H1 (cell line): ENCODE data around the gene CXXC4. TPM values are rescaled to one million over a fixed set of nuclear protein-coding genes. Genes with fewer than 3 reads are reported as not detected.

ENCODE experiments used
- BACH1 ChIP-seq: IDR thresholded peaks from 2 replicates; pipeline ENCODE4 v1.6.1; 2012; ENCODE audit warnings: low read length, improper control_type of control experiment
- CBX5 ChIP-seq: fragments of 300-800, 300-1000 bp; sonication (generic); IDR thresholded peaks from 2 replicates; pipeline ENCODE4 v1.7.1; 2016; ENCODE audit warnings: antibody characterized with exemption, low read length, low read depth
- CBX8 ChIP-seq: fragments of 300-800, 300-1000 bp; sonication (generic); IDR thresholded peaks from 2 replicates; pipeline ENCODE4 v1.7.1; 2016; ENCODE audit warnings: low read depth, low read length, borderline replicate concordance
- CEBPB ChIP-seq: IDR thresholded peaks from 2 replicates; pipeline ENCODE4 v1.6.1; 2012; ENCODE audit warnings: low read depth, low read length
- CHD1 ChIP-seq: IDR thresholded peaks from 2 replicates; pipeline ENCODE4 v1.6.1; 2012; ENCODE audit warnings: low read depth, low read length, improper control_type of control experiment
- EP300 ChIP-seq, 2 experiments: IDR thresholded peaks; 1 replicate in 1 of 2; 2 replicates in 1 of 2; pipeline ENCODE4 v1.6.1; 2011 to 2012; ENCODE audit warnings: low read depth in 2 of 2, low read length in 2 of 2, mild to moderate bottlenecking in 2 of 2, borderline replicate concordance in 1 of 2, inconsistent platforms in 1 of 2, moderate library complexity in 1 of 2
- GTF2F1 ChIP-seq: IDR thresholded peaks from 2 replicates; pipeline ENCODE4 v1.6.1; 2012; ENCODE audit warnings: low read depth, low read length, improper control_type of control experiment, borderline replicate concordance
- HDAC6 ChIP-seq: IDR thresholded peaks from one replicate; pipeline ENCODE4 v1.7.1; 2012; ENCODE audit warnings: low read depth, mild to moderate bottlenecking, inconsistent platforms, low read length, moderate library complexity
- KDM4A ChIP-seq: IDR thresholded peaks from one replicate; pipeline ENCODE4 v1.7.1; 2012; ENCODE audit warnings: low read depth, mild to moderate bottlenecking, moderate library complexity, low read length, inconsistent platforms; ENCODE audit not compliant: severe bottlenecking
- POLR2A ChIP-seq, 2 experiments: IDR thresholded peaks; 1 replicate in 1 of 2; 2 replicates in 1 of 2; pipeline ENCODE4 v1.6.1; 2011; ENCODE audit warnings: low read depth in 2 of 2, low read length in 2 of 2, mild to moderate bottlenecking in 2 of 2; ENCODE audit errors: control extremely low read depth in 1 of 2
- POLR2AphosphoS5 ChIP-seq: IDR thresholded peaks from 2 replicates; pipeline ENCODE4 v1.6.1; 2011; ENCODE audit warnings: low read depth, low read length
- RXRA ChIP-seq: IDR thresholded peaks from 2 replicates; pipeline ENCODE4 v1.6.1; 2011; ENCODE audit warnings: low read depth, mild to moderate bottlenecking, low read length, moderate library complexity; ENCODE audit not compliant: insufficient read depth
- SAP30 ChIP-seq: fragments of 300-600 bp; sonication (generic); IDR thresholded peaks from 2 replicates; pipeline ENCODE4 v1.7.1; 2012; ENCODE audit warnings: low read length, moderate library complexity, mild to moderate bottlenecking, inconsistent platforms; ENCODE audit not compliant: insufficient read depth, insufficient replicate concordance
- SIN3A ChIP-seq, 2 experiments: IDR thresholded peaks in 1 of 2; conservative IDR thresholded peaks in 1 of 2; 2 replicates each; pipeline ENCODE4 v1.6.1; 2011 to 2012; ENCODE audit warnings: low read length in 2 of 2, improper control_type of control experiment in 1 of 2, low read depth in 1 of 2, mild to moderate bottlenecking in 1 of 2
- SP2 ChIP-seq: IDR thresholded peaks from 2 replicates; pipeline ENCODE4 v1.6.1; 2012; ENCODE audit warnings: mild to moderate bottlenecking, low read length, inconsistent platforms
- TAF7 ChIP-seq: optimal IDR thresholded peaks from 2 replicates; pipeline ENCODE3; 2011; ENCODE audit warnings: low read depth, mild to moderate bottlenecking, inconsistent platforms, low read length, moderate library complexity, borderline replicate concordance
- TEAD4 ChIP-seq: IDR thresholded peaks from 2 replicates; pipeline ENCODE4 v1.6.1; 2012; ENCODE audit warnings: low read depth, low read length, inconsistent platforms, mixed read lengths
- YY1 ChIP-seq: IDR thresholded peaks from 2 replicates; pipeline ENCODE4 v1.6.1; 2011; ENCODE audit warnings: low read depth, mild to moderate bottlenecking, low read length
- ZNF274 ChIP-seq: IDR thresholded peaks from 2 replicates; pipeline ENCODE4 v1.7.0; 2012; ENCODE audit warnings: low read length, borderline replicate concordance; ENCODE audit errors: extremely low read depth
- polyA plus RNA-seq, 7 experiments: library from polyadenylated mRNA; depleted of rRNA in 3 of 7; stranded (reverse) in 5 of 7; unstranded in 2 of 7; fragments of >200 nt in 5 of 7; fragments of 200-250 nt in 2 of 7; gene quantifications; 1 replicate in 5 of 7; 2 replicates in 1 of 7; 4 replicates in 1 of 7; pipeline versions ENCODE4 v1.2.1 to v1.2.3, GENCODE V29; 2011 to 2013; ENCODE audit warnings: missing spikeins in 2 of 7, mixed read lengths in 2 of 7
- total RNA-seq: library from RNA; stranded (reverse); fragmentation: NEBNext Ultra II Directional; extraction: Animal tissue kit (Norgen Biotek cat#: 25700); gene quantifications from 2 replicates; pipeline ENCODE4 v1.2.1, GENCODE V29; 2021
- TF ChIP-seq, protein P1 (sequence below), 3 experiments: IDR thresholded peaks; 1 replicate in 2 of 3; 2 replicates in 1 of 3; pipeline versions ENCODE4 v1.5.1 to v1.6.1; 2011; ENCODE audit warnings: low read length in 3 of 3, mild to moderate bottlenecking in 3 of 3, inconsistent platforms in 2 of 3, low read depth in 1 of 3, moderate library complexity in 1 of 3; ENCODE audit not compliant: insufficient read depth in 1 of 3; ENCODE audit errors: control extremely low read depth in 1 of 3

The CXXC4 gene
- total and polyA plus RNA-seq, 2 of the 8 experiments (the other 6 are each of a cell fraction or from before 2014, with no cell fraction given): 1.3 to 1.8 TPM

DNA sequence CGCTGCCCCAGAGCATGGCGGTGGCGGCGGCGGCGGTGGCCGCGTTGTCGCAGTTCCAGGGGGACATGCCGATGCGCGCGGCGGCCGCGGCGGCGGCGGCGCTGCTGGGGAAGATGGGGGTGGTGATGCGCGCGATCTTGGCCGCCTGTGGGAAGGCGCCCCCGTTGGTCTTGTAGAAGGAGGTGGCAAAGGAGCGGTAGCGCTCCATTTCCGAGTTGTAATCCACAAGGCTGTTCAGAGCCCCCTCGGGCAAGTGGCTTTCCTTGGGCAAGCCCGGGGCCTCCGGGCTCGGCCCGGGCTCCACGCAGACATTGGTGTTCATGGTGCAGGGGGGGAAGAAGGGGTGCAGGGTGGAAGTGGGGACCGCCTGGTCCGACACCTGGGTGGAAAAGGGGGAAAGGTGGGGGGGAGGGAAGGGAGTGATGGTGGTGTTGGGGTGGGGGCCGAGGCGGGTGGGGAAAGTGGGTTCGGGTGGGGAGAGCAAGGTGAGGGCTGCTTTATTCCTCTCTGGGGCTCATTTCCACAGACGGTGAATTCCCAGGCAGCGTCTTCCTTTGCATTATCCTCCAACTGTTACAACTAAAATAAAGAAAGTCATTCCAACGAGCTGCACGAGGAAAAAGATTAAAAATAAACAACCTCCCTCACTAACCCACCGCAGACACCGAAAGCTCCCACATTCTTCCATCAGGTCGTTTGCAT, 3.1 kb downstream of the CXXC4 start (continued):
- TF ChIP-seq KDM4A: peak; percentile 5
- no peak for TF ChIP-seq POLR2AphosphoS5
- no peak for TF ChIP-seq SIN3A (conservative IDR thresholded peaks at IDR 0.05 in 1 of 2, IDR thresholded peaks at IDR 0.05 in 1 of 2; ENCODE audit: low read depth in 1 of 2, low read length in 2 of 2)
- TF ChIP-seq GTF2F1: no peak
- TF ChIP-seq BACH1: peak; percentile 19; the same call in 1 of the 2 replicates
- TF ChIP-seq, protein P1, sequence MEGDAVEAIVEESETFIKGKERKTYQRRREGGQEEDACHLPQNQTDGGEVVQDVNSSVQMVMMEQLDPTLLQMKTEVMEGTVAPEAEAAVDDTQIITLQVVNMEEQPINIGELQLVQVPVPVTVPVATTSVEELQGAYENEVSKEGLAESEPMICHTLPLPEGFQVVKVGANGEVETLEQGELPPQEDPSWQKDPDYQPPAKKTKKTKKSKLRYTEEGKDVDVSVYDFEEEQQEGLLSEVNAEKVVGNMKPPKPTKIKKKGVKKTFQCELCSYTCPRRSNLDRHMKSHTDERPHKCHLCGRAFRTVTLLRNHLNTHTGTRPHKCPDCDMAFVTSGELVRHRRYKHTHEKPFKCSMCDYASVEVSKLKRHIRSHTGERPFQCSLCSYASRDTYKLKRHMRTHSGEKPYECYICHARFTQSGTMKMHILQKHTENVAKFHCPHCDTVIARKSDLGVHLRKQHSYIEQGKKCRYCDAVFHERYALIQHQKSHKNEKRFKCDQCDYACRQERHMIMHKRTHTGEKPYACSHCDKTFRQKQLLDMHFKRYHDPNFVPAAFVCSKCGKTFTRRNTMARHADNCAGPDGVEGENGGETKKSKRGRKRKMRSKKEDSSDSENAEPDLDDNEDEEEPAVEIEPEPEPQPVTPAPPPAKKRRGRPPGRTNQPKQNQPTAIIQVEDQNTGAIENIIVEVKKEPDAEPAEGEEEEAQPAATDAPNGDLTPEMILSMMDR (IDR thresholded peaks at IDR 0.05; ENCODE audit: control extremely low read depth in 1 of 3, insufficient read depth in 1 of 3, low read depth in 1 of 3, low read length in 3 of 3): no peak
- 0 out of 2 replicates have a peak, but pooled peaks have one; percentile 15 for TF ChIP-seq YY1
- peak in 1 of 2 experiments; percentile 12; a peak in 1 of 3 replicates for TF ChIP-seq POLR2A (IDR thresholded peaks at IDR 0.05; ENCODE audit: control extremely low read depth in 1 of 2, low read depth in 2 of 2, low read length in 2 of 2)
- TF ChIP-seq EP300 (IDR thresholded peaks at IDR 0.05; ENCODE audit: borderline replicate concordance in 1 of 2, low read depth in 2 of 2, low read length in 2 of 2): peak in 1 of 2 experiments; percentile 83; a peak in 1 of 3 replicates
- no peak for TF ChIP-seq SP2
- TF ChIP-seq HDAC6: no peak
- no peak for TF ChIP-seq CEBPB
- TF ChIP-seq ZNF274: no peak
- TF ChIP-seq SAP30: no peak
- no peak for TF ChIP-seq CBX5
- peak; percentile 29; the same call in 1 of the 2 replicates for TF ChIP-seq TEAD4
- TF ChIP-seq CBX8: no peak
- no peak for TF ChIP-seq CHD1
- TF ChIP-seq TAF7: no peak
- no peak for TF ChIP-seq RXRA
